ENCODE measurements around the gene HDAC4.

DNA sequence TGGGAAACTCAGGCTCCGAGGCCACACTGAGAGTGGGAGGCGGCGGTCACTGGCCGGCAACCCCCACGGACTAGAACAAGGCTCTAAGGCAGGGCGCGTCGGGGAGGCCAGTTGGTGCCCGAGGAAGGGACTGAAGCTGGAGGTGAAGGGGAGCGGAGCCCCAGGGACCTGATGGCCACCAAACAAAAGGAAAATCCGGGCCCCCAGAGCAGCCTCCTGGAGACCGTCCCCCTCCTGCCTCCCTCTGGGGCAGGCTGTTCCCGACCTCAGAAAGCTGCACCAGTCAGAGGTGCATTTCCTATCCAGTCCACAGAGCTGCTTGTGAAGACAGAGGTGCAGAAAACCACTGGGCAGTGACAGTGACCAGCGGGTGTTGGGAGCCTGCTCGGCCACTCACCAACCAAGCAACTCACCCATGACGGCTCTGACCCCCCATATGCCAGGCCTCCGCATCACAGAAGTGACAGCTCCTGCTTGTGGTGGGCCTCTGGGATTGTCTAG, 380.2 kb downstream of the HDAC4 start:
- TF ChIP-seq, protein P1, sequence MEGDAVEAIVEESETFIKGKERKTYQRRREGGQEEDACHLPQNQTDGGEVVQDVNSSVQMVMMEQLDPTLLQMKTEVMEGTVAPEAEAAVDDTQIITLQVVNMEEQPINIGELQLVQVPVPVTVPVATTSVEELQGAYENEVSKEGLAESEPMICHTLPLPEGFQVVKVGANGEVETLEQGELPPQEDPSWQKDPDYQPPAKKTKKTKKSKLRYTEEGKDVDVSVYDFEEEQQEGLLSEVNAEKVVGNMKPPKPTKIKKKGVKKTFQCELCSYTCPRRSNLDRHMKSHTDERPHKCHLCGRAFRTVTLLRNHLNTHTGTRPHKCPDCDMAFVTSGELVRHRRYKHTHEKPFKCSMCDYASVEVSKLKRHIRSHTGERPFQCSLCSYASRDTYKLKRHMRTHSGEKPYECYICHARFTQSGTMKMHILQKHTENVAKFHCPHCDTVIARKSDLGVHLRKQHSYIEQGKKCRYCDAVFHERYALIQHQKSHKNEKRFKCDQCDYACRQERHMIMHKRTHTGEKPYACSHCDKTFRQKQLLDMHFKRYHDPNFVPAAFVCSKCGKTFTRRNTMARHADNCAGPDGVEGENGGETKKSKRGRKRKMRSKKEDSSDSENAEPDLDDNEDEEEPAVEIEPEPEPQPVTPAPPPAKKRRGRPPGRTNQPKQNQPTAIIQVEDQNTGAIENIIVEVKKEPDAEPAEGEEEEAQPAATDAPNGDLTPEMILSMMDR (IDR thresholded peaks at IDR 0.05; ENCODE audit: insufficient read depth, low read depth, low read length) = no peak
- no peak for TF ChIP-seq EZH2 (IDR thresholded peaks at IDR 0.05; ENCODE audit: insufficient read depth, low read length)
